Heart left ventricle (tissue), 16 donors: ENCODE data around the gene TMEM52B. TPM values are rescaled to one million over a fixed set of nuclear protein-coding genes. Genes with fewer than 3 reads are reported as not detected.

Experiments used
- ATAC-seq, 4 donors: fragments of 200-7000 bp; cut with Tn5 transposase; one replicate each; pipeline ENCODE4 v1.9.1; 2020 to 2022; ENCODE audit warnings: moderate library complexity in 4 of 4, mild to moderate bottlenecking in 3 of 4, moderate number of reproducible peaks in 1 of 4
- DNase-seq, 5 donors: peaks; one replicate each; pipeline ENCODE4 v3.0.0-alpha.2; 2020
- H3K27ac ChIP-seq, 12 donors: fragments of 200-600 bp; sonication (generic) in 4 of 12; one replicate each; pipeline versions ENCODE4 v1.5.0 to v1.8.0; 2016 to 2022; ENCODE audit warnings: mild to moderate bottlenecking in 2 of 12
- H3K27me3 ChIP-seq, 9 donors: fragments of 200-600 bp; sonication (generic) in 2 of 9; one replicate each; pipeline versions ENCODE4 v1.5.1 to v1.8.0; 2016 to 2022; ENCODE audit warnings: mild to moderate bottlenecking in 3 of 9
- H3K36me3 ChIP-seq, 9 donors: fragments of 200-600 bp; sonication (generic) in 2 of 9; one replicate each; pipeline versions ENCODE4 v1.5.0 to v1.8.0; 2018 to 2022; ENCODE audit warnings: mild to moderate bottlenecking in 2 of 9
- H3K4me1 ChIP-seq, 12 donors: fragments of 200-600 bp; sonication (generic) in 4 of 12; one replicate each; pipeline versions ENCODE4 v1.5.0 to v1.8.0; 2016 to 2022; ENCODE audit warnings: mild to moderate bottlenecking in 3 of 12
- H3K4me3 ChIP-seq, 12 donors: fragments of 200-600 bp; sonication (generic) in 4 of 12; one replicate each; pipeline versions ENCODE4 v1.5.0 to v1.8.0; 2017 to 2022; ENCODE audit warnings: mild to moderate bottlenecking in 9 of 12, moderate library complexity in 4 of 12
- H3K9me3 ChIP-seq, 12 donors: fragments of 200-600 bp; sonication (generic) in 4 of 12; one replicate each; pipeline versions ENCODE4 v1.5.0 to v1.8.0; 2016 to 2022; ENCODE audit warnings: mild to moderate bottlenecking in 1 of 12
- POLR2A ChIP-seq, 2 donors: fragments of 450-650 bp; IDR thresholded peaks; one replicate each; pipeline ENCODE4 v1.6.1; 2017; ENCODE audit warnings: antibody characterized with exemption in 2 of 2, mild to moderate bottlenecking in 2 of 2, moderate library complexity in 2 of 2
- whole genome bisulfite sequencing, 4 donors: extraction: QIAGEN DNeasy Blood & Tissue Kit in 2 of 4; methylation state at CpG; one replicate each; pipeline versions ENCODE4 v1.1.5 to v1.1.7; 2013 to 2018; 5-methylcytosine and 5-hydroxymethylcytosine counted together
- intact Hi-C, 10 donors: fragments of 100-400 bp; cut with DNase I; formaldehyde crosslinking; loops; one replicate each; pipeline versions ENCODE4 v1.11.1 to v1.14.2; 2022
- polyA plus RNA-seq, 2 donors: library from polyadenylated mRNA; stranded (reverse); fragments of 200-250 nt; gene quantifications; one replicate each; pipeline ENCODE4 v1.2.3, GENCODE V29; 2013
- total RNA-seq, 9 donors: library from RNA; depleted of rRNA in 2 of 9; stranded (reverse); fragments of >200 nt in 2 of 9; fragmentation: NEBNext Ultra II Directional in 3 of 9; extraction: Animal tissue kit (Norgen Biotek cat#: 25700) in 3 of 9; gene quantifications; one replicate each; pipeline versions ENCODE4 v1.1.0 to v1.2.4, GENCODE V29; 2016 to 2023
- TF ChIP-seq, protein P1 (sequence below), 12 donors: fragments of 200-600 bp; sonication (generic) in 4 of 12; IDR thresholded peaks; one replicate each; pipeline versions ENCODE4 v1.5.0 to v1.8.0; 2018 to 2022; ENCODE audit warnings: antibody characterized with exemption in 12 of 12, mild to moderate bottlenecking in 5 of 12
- donor health status: ischemic (EF 13 %, LVEDD 7.1; RV severe dilation, severe dysfunction).
- donor health status: healthy with polysubstance abuse.
- donor health status: DM: no; HTN: yes; CAD: no.
- donor health status: DM: no; HTN: no; CAD: no.
- donor health status: ischemic (EF 25% LVEDD 6.9; RV normal size, moderate dysfunction).
- donor health status: ischemic (EF 25% LVEDD 5.7; RV mildly dilated, moderate dysfunction).
- donor health status: healthy.
- donor health status: DM: yes; HTN: yes; CAD: no.
- donor health status: ischemic (EF 35%, LVEDD 5.7; RV mildly dilated, moderate dysfunction).
- donor health status: nonischemic (EF 11% LVEDD 7.7; RV severe dilation, severe dysfunction).
- donor health status: DM: yes; HTN: yes; CAD: no.
- donor health status: PGD.
- donor health status: ischemic (EF 29% LVEDD 5.4; RV normal size, mild dysfunction).
- donor health status: nonischemic (EF 23%, LVEDD 6.1; RV moderate dilation, normal function).

Gene TMEM52B
- total and polyA plus RNA-seq, 11 donors, result 0.03 to 0.53 TPM; not detected in 9

DNA sequence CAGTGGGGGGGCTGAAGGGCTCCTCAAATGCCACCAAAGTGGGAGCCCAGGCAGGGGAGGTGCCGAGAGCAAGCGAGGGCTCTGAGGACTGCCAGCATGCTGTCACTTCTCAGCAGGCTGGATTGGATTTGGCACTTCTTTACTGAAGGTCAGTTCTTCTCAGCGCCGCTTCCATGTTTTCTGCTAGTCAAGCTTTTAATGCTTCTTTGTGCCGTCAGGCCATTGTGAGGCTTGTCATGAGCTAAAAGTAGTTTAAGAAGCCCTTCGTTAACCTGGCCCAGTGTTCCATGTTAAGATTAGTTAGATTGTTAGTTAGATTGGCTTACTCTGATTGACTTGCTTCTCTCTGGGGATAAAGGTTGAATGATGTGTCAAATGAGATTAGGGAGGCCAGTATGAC, 47.3 kb downstream of the TMEM52B start:
- WGBS, 4 donors, result 65 to 82% (median 80%) methylated on average over 6 of the region's 6 CpGs
- ATAC-seq, result peak in 3 of 4 donors; percentile 38 to 60 (median 55)
- no peak overlapping the region for H3K4me3 ChIP-seq
- H3K27ac ChIP-seq, result peak overlapping the region in 2 of 12 donors; percentile 12 to 13
- no peaks in the 10 kb centered on the region for H3K9me3 ChIP-seq
- intact Hi-C loops, result loop anchor here in 1 of 10 donors (10.0 kb wide), 1 partner anchor 949 kb away; the partner anchor contains the start of gene SMIM10L1
- no peaks in the 10 kb centered on the region for H3K27me3 ChIP-seq
- TF ChIP-seq, protein P1, sequence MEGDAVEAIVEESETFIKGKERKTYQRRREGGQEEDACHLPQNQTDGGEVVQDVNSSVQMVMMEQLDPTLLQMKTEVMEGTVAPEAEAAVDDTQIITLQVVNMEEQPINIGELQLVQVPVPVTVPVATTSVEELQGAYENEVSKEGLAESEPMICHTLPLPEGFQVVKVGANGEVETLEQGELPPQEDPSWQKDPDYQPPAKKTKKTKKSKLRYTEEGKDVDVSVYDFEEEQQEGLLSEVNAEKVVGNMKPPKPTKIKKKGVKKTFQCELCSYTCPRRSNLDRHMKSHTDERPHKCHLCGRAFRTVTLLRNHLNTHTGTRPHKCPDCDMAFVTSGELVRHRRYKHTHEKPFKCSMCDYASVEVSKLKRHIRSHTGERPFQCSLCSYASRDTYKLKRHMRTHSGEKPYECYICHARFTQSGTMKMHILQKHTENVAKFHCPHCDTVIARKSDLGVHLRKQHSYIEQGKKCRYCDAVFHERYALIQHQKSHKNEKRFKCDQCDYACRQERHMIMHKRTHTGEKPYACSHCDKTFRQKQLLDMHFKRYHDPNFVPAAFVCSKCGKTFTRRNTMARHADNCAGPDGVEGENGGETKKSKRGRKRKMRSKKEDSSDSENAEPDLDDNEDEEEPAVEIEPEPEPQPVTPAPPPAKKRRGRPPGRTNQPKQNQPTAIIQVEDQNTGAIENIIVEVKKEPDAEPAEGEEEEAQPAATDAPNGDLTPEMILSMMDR (IDR thresholded peaks at IDR 0.05), result no peak
- TF ChIP-seq POLR2A (IDR thresholded peaks at IDR 0.05), result no peak
- peaks cover 0 to 39% (median 33%) of the 10 kb centered on the region in 9 donors for H3K36me3 ChIP-seq
- DNase-seq, result no peak
- H3K4me1 ChIP-seq, result peaks cover 0 to 18% (median 3%) of the 10 kb centered on the region in 12 donors

DNA sequence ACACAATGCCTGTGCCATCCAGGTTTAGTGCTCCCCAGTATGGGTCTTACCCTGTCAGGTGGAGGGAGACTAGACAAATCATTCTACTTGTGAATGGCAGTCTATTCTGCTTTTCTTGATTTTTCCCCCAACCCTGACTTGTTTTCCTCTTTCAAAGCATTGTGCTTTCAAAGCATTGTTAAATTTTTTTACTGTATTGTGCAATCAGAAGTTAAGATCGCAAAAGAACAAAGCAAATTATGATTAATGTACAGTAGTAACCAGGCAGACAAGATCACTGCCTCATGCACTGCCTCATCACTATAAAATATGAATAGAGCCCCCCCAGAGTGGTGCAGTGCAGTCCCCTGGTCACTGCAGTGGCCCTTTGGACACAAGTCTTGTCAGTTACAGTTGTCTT, 47.9 kb downstream of the TMEM52B start:
- Histone ChIP-seq H3K27ac (no peak overlapping the region), H3K27me3 (no peaks in the 10 kb centered on the region), H3K4me3 (no peak overlapping the region), H3K4me1 (peaks cover 0 to 12% (median 0%) of the 10 kb centered on the region in 12 donors), H3K9me3 (no peaks in the 10 kb centered on the region), H3K36me3 (peaks cover 0 to 33% (median 26%) of the 10 kb centered on the region in 9 donors)
- TF ChIP-seq, protein P1 (IDR thresholded peaks at IDR 0.05), result no peak
- TF ChIP-seq POLR2A (IDR thresholded peaks at IDR 0.05), result no peak
- 75 to 90% (median 81%) methylated on average over 1 of the region's 1 CpG for WGBS, 4 donors
- intact Hi-C loops, result loop anchor here in 1 of 10 donors (10.0 kb wide), 1 partner anchor 948 kb away; the partner anchor contains the start of gene SMIM10L1
- ATAC-seq (peak in 2 of 4 donors; percentile 5 to 24), DNase-seq (no peak)

DNA sequence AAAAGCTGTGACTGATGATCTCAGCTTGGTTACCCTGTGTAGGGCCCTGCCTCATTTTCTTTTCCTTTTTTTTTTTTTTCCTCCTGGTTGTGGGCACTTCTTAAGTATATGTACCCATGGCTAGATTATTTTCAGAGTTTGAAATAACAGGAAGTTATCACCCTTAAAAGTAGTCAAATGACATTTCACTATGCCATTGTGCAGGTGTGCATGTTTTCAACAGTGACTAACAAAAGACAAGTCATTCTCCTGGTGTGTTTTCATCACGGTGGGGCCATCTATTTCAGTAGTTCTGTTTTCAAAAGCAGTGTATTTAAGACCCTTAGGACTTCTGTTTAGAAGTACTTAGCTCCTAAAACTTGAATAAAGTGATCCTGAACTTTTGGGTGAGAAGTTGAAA, 48.8 kb downstream of the TMEM52B start:
- no peak for DNase-seq
- Histone ChIP-seq H3K4me1 (peaks cover 0 to 10% (median 0%) of the 10 kb centered on the region in 12 donors), H3K27me3 (no peaks in the 10 kb centered on the region), H3K4me3 (no peak overlapping the region), H3K9me3 (no peaks in the 10 kb centered on the region), H3K36me3 (peaks cover 0 to 24% (median 17%) of the 10 kb centered on the region in 9 donors), H3K27ac (no peak overlapping the region)
- intact Hi-C loops, result loop anchor here in 1 of 10 donors (10.0 kb wide), 1 partner anchor 947 kb away; the partner anchor contains the start of gene SMIM10L1
- WGBS, 4 donors, result 62 to 83% (median 69%) methylated on average over 1 of the region's 1 CpG
- no peak for ATAC-seq
- TF ChIP-seq, protein P1 (IDR thresholded peaks at IDR 0.05), result no peak
- TF ChIP-seq POLR2A (IDR thresholded peaks at IDR 0.05), result no peak

DNA sequence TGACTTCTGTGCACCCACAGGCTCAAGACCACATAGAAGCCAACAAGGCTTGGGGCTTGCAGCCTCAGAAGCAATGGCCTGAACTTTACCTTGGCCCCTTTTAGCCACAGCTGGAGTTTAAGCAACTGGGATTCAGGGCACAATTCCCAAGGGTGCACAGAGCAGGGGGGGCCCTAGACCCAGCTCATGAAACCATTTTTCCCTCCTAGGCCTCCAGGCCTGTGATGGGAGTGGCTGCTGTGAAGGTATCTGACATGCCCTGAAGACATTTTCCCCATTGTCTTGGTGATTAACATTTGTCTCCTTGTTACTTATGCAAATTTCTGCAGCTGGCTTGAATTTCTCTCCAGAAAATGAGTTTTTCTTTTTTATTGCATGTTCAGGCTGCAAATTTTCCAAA, 55.7 kb downstream of the TMEM52B start:
- H3K36me3 ChIP-seq, result peaks cover 0 to 2% (median 0%) of the 10 kb centered on the region in 9 donors
- no peaks in the 10 kb centered on the region for H3K27me3 ChIP-seq
- TF ChIP-seq POLR2A (IDR thresholded peaks at IDR 0.05), result no peak
- TF ChIP-seq, protein P1 (IDR thresholded peaks at IDR 0.05), result no peak
- no peak for ATAC-seq
- no peak for DNase-seq
- H3K9me3 ChIP-seq, result peaks cover 0 to 9% (median 0%) of the 10 kb centered on the region in 12 donors
- peaks cover 0 to 7% (median 0%) of the 10 kb centered on the region in 12 donors for H3K4me1 ChIP-seq
- H3K4me3 ChIP-seq, result no peak overlapping the region
- intact Hi-C loops, result loop anchor here in 3 of 10 donors (2.0 to 10.0 kb wide), 3 partner anchors 130 to 328 kb away; no protein-coding TSS in a partner anchor
- no peak overlapping the region for H3K27ac ChIP-seq
